ENCODE data around the gene CALR3. TPM values are rescaled to one million over a fixed set of nuclear protein-coding genes. Genes with fewer than 3 reads are reported as not detected.

The CALR3 gene
- polyA plus RNA-seq, 1 donor from 2014 or later = not detected

DNA sequence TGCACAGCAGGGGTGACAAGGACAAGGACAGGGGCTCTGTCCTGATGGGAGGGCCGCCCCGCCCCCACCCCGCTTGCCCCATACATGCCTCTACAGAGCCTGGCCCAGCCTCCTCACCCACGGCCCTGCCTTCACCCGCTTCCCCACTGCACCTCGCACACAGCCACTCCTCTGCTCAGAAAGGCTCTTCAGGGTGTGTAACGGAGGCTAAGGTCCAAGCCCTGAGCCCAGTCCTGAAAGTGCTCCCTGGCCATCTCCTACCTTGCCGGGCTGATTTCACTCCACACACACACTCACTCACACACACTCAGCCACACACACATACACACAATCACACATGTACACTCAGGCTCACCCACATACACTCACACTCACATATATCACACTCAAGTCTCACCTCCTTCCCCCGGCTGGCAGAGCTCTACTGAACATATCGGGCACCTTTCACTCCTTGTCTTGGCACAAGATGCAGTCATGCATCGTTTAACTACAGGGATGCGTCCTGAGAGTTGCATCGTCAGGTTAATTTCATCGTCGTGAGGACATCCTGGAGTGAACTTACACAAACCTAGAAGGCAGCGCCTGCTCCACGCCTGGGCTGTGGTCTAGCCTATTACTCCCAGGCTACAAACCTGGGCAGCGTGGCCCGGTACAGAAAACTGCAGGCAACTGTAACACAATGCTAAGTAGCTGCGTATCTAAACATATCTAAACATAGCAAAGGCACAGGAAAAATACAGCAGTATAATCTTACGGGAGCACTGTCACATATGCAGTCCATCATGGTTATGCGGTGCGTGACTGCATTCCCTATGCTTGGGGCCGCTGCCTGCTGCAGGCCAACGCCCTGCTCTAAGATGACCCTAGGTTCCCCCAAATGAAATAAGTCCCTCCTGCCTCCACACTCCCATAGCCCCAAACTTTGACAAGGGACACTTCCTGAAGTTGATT lies 37.3 kb downstream of the CALR3 start:
- TF ChIP-seq RAD21 (conservative IDR thresholded peaks at IDR 0.05) (no peak), MXI1 (conservative IDR thresholded peaks at IDR 0.05; ENCODE audit: poor library complexity, severe bottlenecking) (no peak), TAF1 (IDR thresholded peaks at IDR 0.05; ENCODE audit: low read depth) (no peak), EP300 (conservative IDR thresholded peaks at IDR 0.05; ENCODE audit: poor library complexity, severe bottlenecking) (no peak), POLR2AphosphoS5 (IDR thresholded peaks at IDR 0.05) (no peak), EZH2 (IDR thresholded peaks at IDR 0.05; ENCODE audit: borderline replicate concordance, insufficient read depth, low read length, poor library complexity, severe bottlenecking) (no peak), SMC3 (conservative IDR thresholded peaks at IDR 0.05; ENCODE audit: poor library complexity) (no peak)
- TF ChIP-seq, protein P1, sequence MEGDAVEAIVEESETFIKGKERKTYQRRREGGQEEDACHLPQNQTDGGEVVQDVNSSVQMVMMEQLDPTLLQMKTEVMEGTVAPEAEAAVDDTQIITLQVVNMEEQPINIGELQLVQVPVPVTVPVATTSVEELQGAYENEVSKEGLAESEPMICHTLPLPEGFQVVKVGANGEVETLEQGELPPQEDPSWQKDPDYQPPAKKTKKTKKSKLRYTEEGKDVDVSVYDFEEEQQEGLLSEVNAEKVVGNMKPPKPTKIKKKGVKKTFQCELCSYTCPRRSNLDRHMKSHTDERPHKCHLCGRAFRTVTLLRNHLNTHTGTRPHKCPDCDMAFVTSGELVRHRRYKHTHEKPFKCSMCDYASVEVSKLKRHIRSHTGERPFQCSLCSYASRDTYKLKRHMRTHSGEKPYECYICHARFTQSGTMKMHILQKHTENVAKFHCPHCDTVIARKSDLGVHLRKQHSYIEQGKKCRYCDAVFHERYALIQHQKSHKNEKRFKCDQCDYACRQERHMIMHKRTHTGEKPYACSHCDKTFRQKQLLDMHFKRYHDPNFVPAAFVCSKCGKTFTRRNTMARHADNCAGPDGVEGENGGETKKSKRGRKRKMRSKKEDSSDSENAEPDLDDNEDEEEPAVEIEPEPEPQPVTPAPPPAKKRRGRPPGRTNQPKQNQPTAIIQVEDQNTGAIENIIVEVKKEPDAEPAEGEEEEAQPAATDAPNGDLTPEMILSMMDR (IDR thresholded peaks at IDR 0.05; ENCODE audit: poor library complexity, severe bottlenecking) = no peak
- TF ChIP-seq, protein P2, sequence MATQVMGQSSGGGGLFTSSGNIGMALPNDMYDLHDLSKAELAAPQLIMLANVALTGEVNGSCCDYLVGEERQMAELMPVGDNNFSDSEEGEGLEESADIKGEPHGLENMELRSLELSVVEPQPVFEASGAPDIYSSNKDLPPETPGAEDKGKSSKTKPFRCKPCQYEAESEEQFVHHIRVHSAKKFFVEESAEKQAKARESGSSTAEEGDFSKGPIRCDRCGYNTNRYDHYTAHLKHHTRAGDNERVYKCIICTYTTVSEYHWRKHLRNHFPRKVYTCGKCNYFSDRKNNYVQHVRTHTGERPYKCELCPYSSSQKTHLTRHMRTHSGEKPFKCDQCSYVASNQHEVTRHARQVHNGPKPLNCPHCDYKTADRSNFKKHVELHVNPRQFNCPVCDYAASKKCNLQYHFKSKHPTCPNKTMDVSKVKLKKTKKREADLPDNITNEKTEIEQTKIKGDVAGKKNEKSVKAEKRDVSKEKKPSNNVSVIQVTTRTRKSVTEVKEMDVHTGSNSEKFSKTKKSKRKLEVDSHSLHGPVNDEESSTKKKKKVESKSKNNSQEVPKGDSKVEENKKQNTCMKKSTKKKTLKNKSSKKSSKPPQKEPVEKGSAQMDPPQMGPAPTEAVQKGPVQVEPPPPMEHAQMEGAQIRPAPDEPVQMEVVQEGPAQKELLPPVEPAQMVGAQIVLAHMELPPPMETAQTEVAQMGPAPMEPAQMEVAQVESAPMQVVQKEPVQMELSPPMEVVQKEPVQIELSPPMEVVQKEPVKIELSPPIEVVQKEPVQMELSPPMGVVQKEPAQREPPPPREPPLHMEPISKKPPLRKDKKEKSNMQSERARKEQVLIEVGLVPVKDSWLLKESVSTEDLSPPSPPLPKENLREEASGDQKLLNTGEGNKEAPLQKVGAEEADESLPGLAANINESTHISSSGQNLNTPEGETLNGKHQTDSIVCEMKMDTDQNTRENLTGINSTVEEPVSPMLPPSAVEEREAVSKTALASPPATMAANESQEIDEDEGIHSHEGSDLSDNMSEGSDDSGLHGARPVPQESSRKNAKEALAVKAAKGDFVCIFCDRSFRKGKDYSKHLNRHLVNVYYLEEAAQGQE (IDR thresholded peaks at IDR 0.05; ENCODE audit: borderline replicate concordance) = no peak
- H3K36me3 ChIP-seq (ENCODE audit: insufficient read depth, low read length) = no peaks in the 10 kb centered on the region
- no peak overlapping the region for H2AFZ ChIP-seq (ENCODE audit: low read depth, low read length)
- no peaks in the 10 kb centered on the region for H3K9me3 ChIP-seq (ENCODE audit: low read length)
- H3K79me2 ChIP-seq (replicated peaks; ENCODE audit: insufficient read depth, low read length) = peaks cover 61% of the 10 kb centered on the region
- no peaks in the 10 kb centered on the region for H3K27me3 ChIP-seq (ENCODE audit: insufficient read depth, low read depth, low read length)
- no peaks in the 10 kb centered on the region for H3K9me2 ChIP-seq (ENCODE audit: insufficient read depth, low read length)
- no peak overlapping the region for H3K4me3 ChIP-seq (ENCODE audit: low read length)
- H3K27ac ChIP-seq (ENCODE audit: low read length) = no peak overlapping the region
- H3K4me2 ChIP-seq (ENCODE audit: low read length) = no peak overlapping the region
- no peaks in the 10 kb centered on the region for H3F3A ChIP-seq (ENCODE audit: insufficient read depth, low read length, poor library complexity, severe bottlenecking)
- H3K9ac ChIP-seq (ENCODE audit: low read length) = no peak overlapping the region
- H4K20me1 ChIP-seq (ENCODE audit: insufficient read depth) = peaks cover 33% of the 10 kb centered on the region

DNA sequence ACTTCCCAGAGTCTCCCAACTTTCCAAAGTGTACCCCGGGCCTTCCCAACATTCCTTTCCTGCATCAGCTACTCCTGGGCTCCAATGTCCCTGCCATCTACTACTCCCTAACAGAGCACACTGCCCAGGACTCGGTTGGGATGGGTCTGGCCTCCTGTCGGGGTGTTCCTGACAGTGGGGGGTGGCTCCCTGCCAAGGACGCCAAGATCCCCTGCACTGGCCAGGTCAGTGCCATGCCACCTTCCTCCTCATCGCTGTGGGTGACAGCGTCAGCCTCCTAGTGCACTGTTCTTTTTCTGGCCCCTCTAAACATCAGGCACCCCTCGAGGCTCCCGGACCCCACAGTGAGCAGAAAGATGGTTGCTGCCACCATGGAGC lies 38.0 kb downstream of the CALR3 start:
- Histone ChIP-seq H3K4me2 (ENCODE audit: low read length) (no peak overlapping the region), H3K27ac (ENCODE audit: low read length) (no peak overlapping the region), H3K9me3 (ENCODE audit: low read length) (no peaks in the 10 kb centered on the region), H2AFZ (ENCODE audit: low read depth, low read length) (no peak overlapping the region), H3K4me3 (ENCODE audit: low read length) (no peak overlapping the region), H3K36me3 (ENCODE audit: insufficient read depth, low read length) (no peaks in the 10 kb centered on the region), H3F3A (ENCODE audit: insufficient read depth, low read length, poor library complexity, severe bottlenecking) (no peaks in the 10 kb centered on the region), H3K9me2 (ENCODE audit: insufficient read depth, low read length) (no peaks in the 10 kb centered on the region), H3K9ac (ENCODE audit: low read length) (no peak overlapping the region), H4K20me1 (ENCODE audit: insufficient read depth) (peaks cover 33% of the 10 kb centered on the region), H3K79me2 (replicated peaks; ENCODE audit: insufficient read depth, low read length) (peaks cover 53% of the 10 kb centered on the region), H3K27me3 (ENCODE audit: insufficient read depth, low read depth, low read length) (no peaks in the 10 kb centered on the region)
- TF ChIP-seq MXI1 (conservative IDR thresholded peaks at IDR 0.05; ENCODE audit: poor library complexity, severe bottlenecking) = no peak
- TF ChIP-seq EZH2 (IDR thresholded peaks at IDR 0.05; ENCODE audit: borderline replicate concordance, insufficient read depth, low read length, poor library complexity, severe bottlenecking) = no peak
- no peak for TF ChIP-seq SMC3 (conservative IDR thresholded peaks at IDR 0.05; ENCODE audit: poor library complexity)
- TF ChIP-seq, protein P1 (IDR thresholded peaks at IDR 0.05; ENCODE audit: poor library complexity, severe bottlenecking) = no peak
- TF ChIP-seq, protein P2 (IDR thresholded peaks at IDR 0.05; ENCODE audit: borderline replicate concordance) = no peak
- no peak for TF ChIP-seq EP300 (conservative IDR thresholded peaks at IDR 0.05; ENCODE audit: poor library complexity, severe bottlenecking)
- no peak for TF ChIP-seq RAD21 (conservative IDR thresholded peaks at IDR 0.05)
- no peak for TF ChIP-seq POLR2AphosphoS5 (IDR thresholded peaks at IDR 0.05)

Data from neural cell (in vitro differentiated cells).